Ectodermal cell (in vitro differentiated cells): ENCODE data around the gene RELB. TPM values are rescaled to one million over a fixed set of nuclear protein-coding genes. Genes with fewer than 3 reads are reported as not detected.

Experiments
- H3K27ac ChIP-seq: 2 replicates; pipeline ENCODE4 v1.7.0; 2013; ENCODE audit warnings: mild to moderate bottlenecking, low read depth, low read length; ENCODE audit not compliant: insufficient read depth, poor library complexity, severe bottlenecking
- H3K27me3 ChIP-seq: 2 replicates; pipeline ENCODE4 v1.7.0; 2013; ENCODE audit warnings: mild to moderate bottlenecking, low read length; ENCODE audit not compliant: insufficient read depth, control insufficient read depth, poor library complexity, severe bottlenecking
- H3K36me3 ChIP-seq: one replicate; pipeline ENCODE4 v1.7.0; 2013; ENCODE audit warnings: low read length; ENCODE audit not compliant: control insufficient read depth, insufficient read depth
- H3K4me1 ChIP-seq: one replicate; pipeline ENCODE4 v1.7.0; 2013; ENCODE audit warnings: low read length; ENCODE audit not compliant: control insufficient read depth, insufficient read depth
- H3K4me3 ChIP-seq: 2 replicates; pipeline ENCODE4 v1.7.0; 2013; ENCODE audit warnings: low read depth, low read length, control low read depth; ENCODE audit not compliant: insufficient read depth
- H3K9me3 ChIP-seq: 2 replicates; pipeline ENCODE4 v1.7.0; 2013; ENCODE audit warnings: mild to moderate bottlenecking, low read length, moderate library complexity; ENCODE audit not compliant: control insufficient read depth
- WGBS, 2 experiments: methylation state at CpG; one replicate each; pipeline ENCODE4 v1.1.7; 2013; ENCODE audit warnings: missing lambda C conversion rate in 2 of 2; 5-methylcytosine and 5-hydroxymethylcytosine counted together
- polyA plus RNA-seq, 4 experiments: library from polyadenylated mRNA; stranded (reverse); fragments of 50-300 nt; gene quantifications; one replicate each; pipeline ENCODE4 v1.2.3, GENCODE V29; 2013

RELB gene
- 7.1 TPM for polyA plus RNA-seq (2013, experiment 1 of 4)
- 5.6 TPM for polyA plus RNA-seq (2013, experiment 2 of 4)
- polyA plus RNA-seq (2013, experiment 3 of 4) = 5.7 TPM
- polyA plus RNA-seq (2013, experiment 4 of 4) = 6.3 TPM

GRCh38 chr19:45001087-45001739 is at the start of gene RELB:
Gene RELB, plus strand, starts transcription at chr19:45001464. Its CDS starts 116 bp downstream, at chr19:45001580.
- Histone ChIP-seq H3K27ac (peak within 1 kb of the TSS; percentile 95), H3K36me3 (no peaks in the 10 kb centered on the region), H3K9me3 (no peaks in the 10 kb centered on the region), H3K4me3 (peak within 1 kb of the TSS; percentile 70), H3K27me3 (no peaks in the 10 kb centered on the region), H3K4me1 (no peaks in the 10 kb centered on the region)
- WGBS, 2 experiments = 3% methylated on average over 79 of the region's 79 CpGs

GRCh38 chr19:44954278-44954648 is 47.0 kb upstream of the RELB start:
- Histone ChIP-seq H3K4me1 (peaks cover 8% of the 10 kb centered on the region), H3K36me3 (no peaks in the 10 kb centered on the region), H3K27ac (peak overlapping the region; percentile 58), H3K4me3 (peak overlapping the region; percentile 93), H3K9me3 (no peaks in the 10 kb centered on the region), H3K27me3 (no peaks in the 10 kb centered on the region)
- 59 to 61% methylated on average over 13 of the region's 13 CpGs for WGBS, 2 experiments

GRCh38 chr19:44954649-44955504 is 46.4 kb upstream of the RELB start, which contains the start of gene CLPTM1:
Gene CLPTM1, plus strand, starts transcription at chr19:44955380. Its CDS starts 16 bp downstream, at chr19:44955396.
- WGBS, 2 experiments = 1% methylated on average over 65 of the region's 65 CpGs
- Histone ChIP-seq H3K27me3 (no peaks in the 10 kb centered on the region), H3K36me3 (no peaks in the 10 kb centered on the region)

GRCh38 chr19:44955505-44956439 is 45.5 kb upstream of the RELB start:
- Histone ChIP-seq H3K4me1 (peaks cover 8% of the 10 kb centered on the region), H3K27ac (peak overlapping the region; percentile 44), H3K27me3 (no peaks in the 10 kb centered on the region), H3K36me3 (no peaks in the 10 kb centered on the region), H3K4me3 (peak overlapping the region; percentile 93), H3K9me3 (no peaks in the 10 kb centered on the region)
- WGBS, 2 experiments = 8% methylated on average over 40 of the region's 40 CpGs

More at GRCh38 chr19:44954649-44955504, 46.4 kb upstream of the RELB start, which contains the start of gene CLPTM1:
- peaks cover 8% of the 10 kb centered on the region for H3K4me1 ChIP-seq
- peak within 1 kb of the TSS; percentile 58 for H3K27ac ChIP-seq
- no peaks in the 10 kb centered on the region for H3K9me3 ChIP-seq
- peak within 1 kb of the TSS; percentile 93 for H3K4me3 ChIP-seq

GRCh38 chr19:44957526-44957925 is 43.7 kb upstream of the RELB start:
- Histone ChIP-seq H3K9me3 (no peaks in the 10 kb centered on the region), H3K4me3 (no peak overlapping the region), H3K4me1 (peaks cover 8% of the 10 kb centered on the region), H3K27ac (no peak overlapping the region), H3K36me3 (no peaks in the 10 kb centered on the region), H3K27me3 (no peaks in the 10 kb centered on the region)
- WGBS, 2 experiments = 95% methylated on average over 7 of the region's 7 CpGs

GRCh38 chr19:44958090-44958489 is 43.2 kb upstream of the RELB start:
- Histone ChIP-seq H3K4me3 (no peak overlapping the region), H3K36me3 (no peaks in the 10 kb centered on the region), H3K4me1 (peaks cover 8% of the 10 kb centered on the region), H3K27ac (no peak overlapping the region), H3K9me3 (no peaks in the 10 kb centered on the region), H3K27me3 (no peaks in the 10 kb centered on the region)
- 89 to 92% methylated on average over 9 of the region's 9 CpGs for WGBS, 2 experiments

- peaks cover 2% of the 10 kb centered on the region for H3K36me3 ChIP-seq
- no peaks in the 10 kb centered on the region for H3K9me3 ChIP-seq
- H3K4me3 ChIP-seq = no peak overlapping the region
- 93% methylated on average over 5 of the region's 5 CpGs for WGBS, 2 experiments
- H3K27me3 ChIP-seq = no peaks in the 10 kb centered on the region
- no peak overlapping the region for H3K27ac ChIP-seq
- H3K4me1 ChIP-seq = peaks cover 8% of the 10 kb centered on the region
These were observed 41.6 kb upstream of the RELB start for GRCh38 chr19:44959691-44960090.

GRCh38 chr19:44960906-44961728 is 40.1 kb upstream of the RELB start:
- WGBS, 2 experiments = 87 to 88% methylated on average over 8 of the region's 8 CpGs
- Histone ChIP-seq H3K4me3 (no peak overlapping the region), H3K36me3 (peaks cover 4% of the 10 kb centered on the region), H3K9me3 (no peaks in the 10 kb centered on the region), H3K27me3 (no peaks in the 10 kb centered on the region), H3K27ac (no peak overlapping the region), H3K4me1 (peaks cover 2% of the 10 kb centered on the region)

GRCh38 chr19:44961821-44962220 is 39.4 kb upstream of the RELB start:
- no peak overlapping the region for H3K4me3 ChIP-seq
- no peaks in the 10 kb centered on the region for H3K9me3 ChIP-seq
- peaks cover 4% of the 10 kb centered on the region for H3K36me3 ChIP-seq
- H3K27me3 ChIP-seq = no peaks in the 10 kb centered on the region
- H3K27ac ChIP-seq = no peak overlapping the region
- WGBS, 2 experiments = 94 to 98% methylated on average over 8 of the region's 8 CpGs
- no peaks in the 10 kb centered on the region for H3K4me1 ChIP-seq
